ENCODE results near the gene C19orf85.

DNA sequence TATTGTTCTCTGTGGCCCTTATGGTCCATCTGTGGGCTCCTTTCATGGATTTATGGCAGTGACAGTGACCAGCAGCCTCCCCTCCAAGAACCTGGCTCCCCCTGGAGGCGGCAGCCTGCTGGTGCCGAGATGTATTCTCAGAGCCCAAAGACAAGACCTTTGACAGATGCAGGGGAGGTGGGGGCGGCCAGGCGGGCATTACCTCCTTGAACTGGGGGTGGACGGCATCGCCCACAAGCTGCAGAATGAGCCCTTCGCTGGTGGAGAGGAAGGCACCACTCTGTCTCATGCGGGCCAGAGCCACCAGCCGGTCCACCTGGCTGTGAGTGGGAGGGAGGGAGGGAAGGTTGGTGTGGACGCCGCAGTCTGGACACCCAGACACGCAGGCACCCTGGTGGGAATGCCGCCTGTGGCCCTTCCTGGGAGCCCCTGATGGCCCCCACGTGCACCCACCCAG, 9.7 kb downstream of the C19orf85 start:
- TF ChIP-seq EZH2 (IDR thresholded peaks at IDR 0.05; ENCODE audit: borderline replicate concordance, low read depth, low read length, severe bottlenecking) (no peak), CTCF (IDR thresholded peaks at IDR 0.05; ENCODE audit: borderline replicate concordance, extremely low read depth, low read length, poor library complexity, severe bottlenecking) (peak; percentile 85)
